ENCODE measurements around the gene SFRP2.

SFRP2 gene

DNA sequence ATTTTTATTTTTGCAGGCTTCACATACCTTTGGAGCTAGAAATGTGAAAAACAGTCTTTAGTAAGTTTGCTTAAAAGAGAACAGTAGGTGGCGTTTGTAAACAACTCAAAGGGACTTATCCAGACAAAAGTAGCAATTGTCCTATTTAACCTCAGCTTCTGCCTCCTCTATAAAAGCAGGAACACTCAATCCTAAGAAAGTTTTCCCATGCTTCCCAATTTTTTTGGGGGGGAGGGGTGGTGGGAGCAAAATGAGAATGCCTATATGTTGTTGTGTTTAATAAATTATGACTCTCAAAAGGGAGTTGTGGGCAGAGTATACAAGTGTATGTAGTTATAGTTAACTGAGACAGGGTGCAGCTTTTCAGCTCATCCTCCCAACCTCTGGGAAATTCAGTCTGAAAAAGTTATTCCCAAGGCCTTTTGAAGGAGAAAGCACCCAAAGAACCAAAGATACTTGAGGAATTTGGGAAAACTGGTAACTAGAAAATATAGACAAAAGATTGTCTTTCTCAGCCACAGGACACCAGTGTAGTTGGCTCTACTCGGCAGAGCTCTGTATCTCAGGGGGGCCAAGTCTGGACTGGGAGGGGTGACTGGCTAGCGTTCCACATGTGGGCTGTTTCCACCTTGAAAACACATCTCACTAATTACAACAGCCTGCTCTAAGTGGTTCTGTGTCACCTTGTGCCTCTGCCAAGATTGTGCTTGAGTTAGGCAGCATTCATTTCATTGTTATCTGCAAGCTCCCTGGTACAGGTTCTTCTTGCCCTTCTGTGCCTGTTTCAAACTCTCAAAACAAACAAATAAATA, 2.8 kb downstream of the SFRP2 start:
- H3K36me3 ChIP-seq = no peaks in the 10 kb centered on the region
- no peak for TF ChIP-seq CTCF (IDR thresholded peaks at IDR 0.05)
- H3K9me3 ChIP-seq = no peaks in the 10 kb centered on the region
- H3K4me1 ChIP-seq (ENCODE audit: control insufficient read depth in 1 of 2, insufficient read depth in 1 of 2, low read depth in 1 of 2, low read length in 1 of 2) = peaks cover 0 to 4% of the 10 kb centered on the region in 2 experiments
- peaks cover 100% of the 10 kb centered on the region for H3K27me3 ChIP-seq
- H3K27ac ChIP-seq = no peak overlapping the region
- no peak overlapping the region for H3K4me3 ChIP-seq (ENCODE audit: low read depth in 1 of 2, low read length in 1 of 2)

GRCh38 chr4:153784166-153784699, 4.7 kb downstream of the SFRP2 start:
- no peak overlapping the region for H3K27ac ChIP-seq
- no peaks in the 10 kb centered on the region for H3K36me3 ChIP-seq
- no peak for TF ChIP-seq CTCF (IDR thresholded peaks at IDR 0.05)
- no peak overlapping the region for H3K4me3 ChIP-seq (ENCODE audit: low read depth in 1 of 2, low read length in 1 of 2)
- H3K4me1 ChIP-seq (ENCODE audit: control insufficient read depth in 1 of 2, insufficient read depth in 1 of 2, low read depth in 1 of 2, low read length in 1 of 2) = peaks cover 0 to 4% of the 10 kb centered on the region in 2 experiments
- no peaks in the 10 kb centered on the region for H3K9me3 ChIP-seq
- H3K27me3 ChIP-seq = peaks cover 100% of the 10 kb centered on the region

DNA sequence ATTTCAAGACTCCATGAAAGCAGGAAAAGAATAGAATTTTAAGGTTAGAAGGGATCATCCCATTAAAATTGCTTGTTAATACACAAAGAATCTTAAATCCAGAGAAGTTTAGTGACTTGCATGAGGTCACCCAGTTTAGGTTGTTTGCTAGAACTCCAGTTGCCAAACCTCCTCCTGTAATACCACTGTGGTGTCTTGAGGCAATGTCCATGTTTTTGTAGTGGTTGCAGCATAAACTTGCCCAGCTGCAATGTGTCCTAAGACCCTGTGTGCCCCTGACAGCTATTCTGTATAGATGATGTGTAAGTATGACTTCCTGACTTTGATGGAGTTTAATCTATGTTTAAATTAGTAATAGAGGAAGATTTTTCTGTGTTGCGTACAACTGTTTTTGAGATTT, 6.3 kb downstream of the SFRP2 start:
- Histone ChIP-seq H3K27me3 (peaks cover 100% of the 10 kb centered on the region), H3K36me3 (no peaks in the 10 kb centered on the region), H3K4me1 (ENCODE audit: control insufficient read depth in 1 of 2, insufficient read depth in 1 of 2, low read depth in 1 of 2, low read length in 1 of 2) (no peaks in the 10 kb centered on the region), H3K9me3 (no peaks in the 10 kb centered on the region), H3K27ac (no peak overlapping the region), H3K4me3 (ENCODE audit: low read depth in 1 of 2, low read length in 1 of 2) (no peak overlapping the region)
- TF ChIP-seq CTCF (IDR thresholded peaks at IDR 0.05) = no peak

DNA sequence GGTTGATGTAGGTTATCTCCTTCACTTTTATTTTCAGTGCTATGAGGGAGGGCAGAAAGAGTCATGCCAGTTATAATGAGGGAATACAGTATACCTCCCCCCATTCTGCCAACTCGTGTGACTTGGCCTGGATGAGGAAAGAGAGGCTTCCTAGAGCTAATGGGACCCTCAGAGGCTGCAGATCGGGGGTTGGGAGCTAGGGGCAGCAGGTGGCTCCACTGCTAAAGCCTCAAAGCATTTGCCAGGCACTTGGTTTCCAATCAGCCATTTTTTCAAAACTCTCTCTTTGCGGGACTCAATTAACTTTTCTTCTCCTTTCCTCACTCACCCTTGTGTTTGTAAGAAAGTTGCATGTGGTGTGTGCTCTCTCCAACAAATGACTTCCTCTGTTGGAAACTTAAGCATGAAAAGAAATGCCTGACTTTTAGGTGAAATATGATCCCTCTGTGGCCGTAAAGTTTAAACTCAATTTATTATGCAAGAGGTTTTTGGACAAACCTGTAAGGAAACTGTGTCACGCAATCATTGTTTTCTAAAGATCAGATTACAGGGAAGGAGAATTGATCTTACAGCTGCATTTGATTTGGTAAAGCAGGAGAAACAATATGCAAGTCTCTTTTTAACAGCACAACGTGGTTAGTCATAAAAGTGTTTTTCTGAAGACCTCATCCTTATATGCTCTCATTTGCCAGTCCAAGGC, 7.0 kb downstream of the SFRP2 start:
- Histone ChIP-seq H3K9me3 (no peaks in the 10 kb centered on the region), H3K27me3 (peaks cover 99% of the 10 kb centered on the region), H3K27ac (no peak overlapping the region), H3K4me1 (ENCODE audit: control insufficient read depth in 1 of 2, insufficient read depth in 1 of 2, low read depth in 1 of 2, low read length in 1 of 2) (no peaks in the 10 kb centered on the region), H3K4me3 (ENCODE audit: low read depth in 1 of 2, low read length in 1 of 2) (no peak overlapping the region), H3K36me3 (no peaks in the 10 kb centered on the region)
- TF ChIP-seq CTCF (IDR thresholded peaks at IDR 0.05) = no peak

DNA sequence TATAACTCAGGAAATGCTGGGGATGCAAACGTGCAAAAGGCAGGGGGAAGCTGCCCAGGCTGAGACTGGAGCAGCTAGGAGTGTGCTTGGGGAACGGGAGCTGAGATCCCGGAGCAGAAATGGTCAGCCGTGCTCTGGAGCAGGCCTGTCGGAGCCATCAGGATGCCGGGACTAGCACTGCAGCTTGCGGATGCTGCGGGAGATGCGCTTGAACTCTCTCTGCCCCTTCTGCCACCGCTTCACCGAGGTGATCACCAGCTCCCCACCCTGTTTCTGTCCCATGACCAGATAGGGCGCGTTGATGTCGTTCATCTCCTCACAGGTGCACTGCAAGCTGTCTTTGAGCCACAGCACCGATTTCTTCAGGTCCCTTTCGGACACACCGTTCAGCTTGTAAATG, 7.6 kb downstream of the SFRP2 start:
- Histone ChIP-seq H3K27me3 (peaks cover 99% of the 10 kb centered on the region), H3K4me1 (ENCODE audit: control insufficient read depth in 1 of 2, insufficient read depth in 1 of 2, low read depth in 1 of 2, low read length in 1 of 2) (no peaks in the 10 kb centered on the region), H3K36me3 (no peaks in the 10 kb centered on the region), H3K9me3 (no peaks in the 10 kb centered on the region), H3K4me3 (ENCODE audit: low read depth in 1 of 2, low read length in 1 of 2) (no peak overlapping the region), H3K27ac (no peak overlapping the region)
- no peak for TF ChIP-seq CTCF (IDR thresholded peaks at IDR 0.05)
